Mucosa of stomach (tissue), 1 donor: ENCODE data around the gene DAO.

Experiments
- H3K27me3 ChIP-seq: one replicate; pipeline ENCODE4 v1.7.0; 2013; ENCODE audit warnings: mild to moderate bottlenecking, low read length; ENCODE audit not compliant: control insufficient read depth, insufficient read depth
- H3K36me3 ChIP-seq: one replicate; pipeline ENCODE4 v1.7.0; 2013; ENCODE audit warnings: low read length; ENCODE audit not compliant: control insufficient read depth, insufficient read depth
- H3K4me1 ChIP-seq: one replicate; pipeline ENCODE4 v1.7.0; 2013; ENCODE audit warnings: mild to moderate bottlenecking, low read length; ENCODE audit not compliant: control insufficient read depth, insufficient read depth
- H3K4me3 ChIP-seq: one replicate; pipeline ENCODE4 v1.7.0; 2013; ENCODE audit warnings: low read length
- H3K9ac ChIP-seq: one replicate; pipeline ENCODE4 v1.7.0; 2013; ENCODE audit warnings: mild to moderate bottlenecking, low read length, moderate library complexity
- H3K9me3 ChIP-seq: one replicate; pipeline ENCODE4 v1.7.0; 2013; ENCODE audit warnings: mild to moderate bottlenecking, low read length, moderate library complexity; ENCODE audit not compliant: control insufficient read depth
- donor health status: Pancreatic carcinoma.

The DAO gene

DNA sequence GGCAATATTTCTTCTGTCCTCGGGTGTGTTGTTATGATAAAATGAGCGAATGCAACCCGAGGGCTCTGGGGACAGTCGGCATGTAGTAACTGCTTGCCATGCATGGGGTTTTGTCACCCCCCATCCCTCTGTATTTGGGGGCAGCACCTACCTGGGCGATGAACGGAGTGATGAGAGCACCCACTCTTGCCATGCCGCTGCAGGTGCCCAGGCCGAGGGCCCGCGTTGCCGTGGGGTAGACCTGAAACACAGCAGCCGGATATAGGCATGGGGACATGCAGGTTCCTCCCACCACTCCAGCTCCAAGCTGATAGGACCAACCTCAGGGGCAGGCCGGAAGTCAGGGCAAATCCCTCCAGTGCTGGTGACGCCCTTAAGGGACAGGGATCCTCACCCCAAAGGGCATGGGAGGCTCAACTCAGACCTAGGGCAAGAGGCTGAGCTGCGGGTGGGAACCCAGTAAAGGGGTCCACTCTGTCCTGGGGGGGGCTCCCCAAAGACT lies 35.8 kb downstream of the DAO start:
- Histone ChIP-seq H3K36me3 (no peaks in the 10 kb centered on the region), H3K4me3 (no peak overlapping the region), H3K4me1 (no peaks in the 10 kb centered on the region), H3K27me3 (no peaks in the 10 kb centered on the region), H3K9ac (no peak overlapping the region), H3K9me3 (no peaks in the 10 kb centered on the region)

DNA sequence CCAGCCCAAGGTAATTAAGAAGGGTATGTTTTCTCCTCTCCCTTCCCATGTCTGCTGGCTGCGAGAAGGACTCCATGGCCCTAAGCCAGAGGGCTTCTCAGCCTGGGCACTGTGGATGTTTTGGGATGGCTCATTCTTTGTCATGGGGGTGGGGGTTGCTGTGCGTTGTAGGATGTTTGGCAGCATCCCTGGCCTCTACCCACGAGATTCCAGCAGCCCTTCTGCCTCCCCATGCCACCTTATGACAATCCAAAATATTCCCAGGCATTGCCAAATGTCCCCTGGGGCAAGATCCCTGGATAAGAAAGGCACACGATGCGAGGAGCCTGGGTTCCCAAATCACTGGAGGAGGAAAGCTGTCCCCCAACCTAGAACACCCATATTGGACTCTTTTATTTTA lies 36.4 kb downstream of the DAO start:
- no peaks in the 10 kb centered on the region for H3K4me1 ChIP-seq
- no peaks in the 10 kb centered on the region for H3K36me3 ChIP-seq
- no peaks in the 10 kb centered on the region for H3K27me3 ChIP-seq
- no peak overlapping the region for H3K4me3 ChIP-seq
- no peak overlapping the region for H3K9ac ChIP-seq
- no peaks in the 10 kb centered on the region for H3K9me3 ChIP-seq

DNA sequence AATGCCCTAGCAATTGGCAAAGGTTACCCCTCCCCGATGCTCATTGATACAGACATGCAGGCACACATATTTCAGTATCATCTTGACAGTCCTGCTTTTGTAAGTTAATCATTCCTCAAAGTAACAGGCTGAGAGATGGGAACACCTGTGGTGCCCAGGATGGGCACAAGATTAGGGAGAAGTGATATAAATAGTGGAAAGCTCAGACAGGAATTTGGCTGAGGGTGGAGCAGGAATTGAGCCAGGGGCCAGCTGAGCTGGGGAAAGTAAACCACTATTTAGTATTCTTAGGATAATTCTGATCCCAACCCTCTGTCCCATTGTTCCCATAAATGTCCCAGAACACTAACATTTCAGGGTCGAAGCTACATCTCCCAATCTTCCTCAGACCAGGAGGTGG lies 38.3 kb downstream of the DAO start:
- H3K9me3 ChIP-seq = peaks cover 5% of the 10 kb centered on the region
- H3K9ac ChIP-seq = no peak overlapping the region
- H3K36me3 ChIP-seq = no peaks in the 10 kb centered on the region
- peaks cover 12% of the 10 kb centered on the region for H3K4me1 ChIP-seq
- H3K4me3 ChIP-seq = no peak overlapping the region
- H3K27me3 ChIP-seq = no peaks in the 10 kb centered on the region

- Histone ChIP-seq H3K4me1 (peaks cover 12% of the 10 kb centered on the region), H3K27me3 (no peaks in the 10 kb centered on the region), H3K4me3 (no peak overlapping the region), H3K9ac (no peak overlapping the region), H3K9me3 (peaks cover 5% of the 10 kb centered on the region), H3K36me3 (no peaks in the 10 kb centered on the region)
Observed at GRCh38 chr12:108918960-108919642, 39.2 kb downstream of the DAO start.

DNA sequence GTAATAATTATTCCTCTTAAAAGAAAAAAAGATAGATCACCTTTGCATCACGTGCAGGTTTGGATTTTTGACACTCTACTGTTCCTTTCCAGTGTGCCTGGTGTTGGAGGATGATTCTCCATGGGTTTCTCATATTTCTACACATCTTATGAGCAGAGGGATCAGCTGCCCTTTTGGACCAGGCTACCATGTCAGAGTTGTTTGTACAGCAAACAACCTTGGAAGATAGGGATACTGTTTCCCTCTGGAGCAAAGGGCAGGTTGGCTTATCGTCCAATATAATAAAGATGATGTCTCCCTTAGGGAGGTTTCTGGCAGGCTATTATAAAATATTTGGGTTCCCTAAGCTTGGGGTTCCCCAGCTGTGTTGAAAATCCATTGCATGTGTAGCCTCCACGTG lies 42.1 kb downstream of the DAO start:
- H3K27me3 ChIP-seq = no peaks in the 10 kb centered on the region
- H3K4me1 ChIP-seq = peaks cover 12% of the 10 kb centered on the region
- H3K9ac ChIP-seq = no peak overlapping the region
- no peak overlapping the region for H3K4me3 ChIP-seq
- H3K36me3 ChIP-seq = no peaks in the 10 kb centered on the region
- H3K9me3 ChIP-seq = peaks cover 5% of the 10 kb centered on the region

DNA sequence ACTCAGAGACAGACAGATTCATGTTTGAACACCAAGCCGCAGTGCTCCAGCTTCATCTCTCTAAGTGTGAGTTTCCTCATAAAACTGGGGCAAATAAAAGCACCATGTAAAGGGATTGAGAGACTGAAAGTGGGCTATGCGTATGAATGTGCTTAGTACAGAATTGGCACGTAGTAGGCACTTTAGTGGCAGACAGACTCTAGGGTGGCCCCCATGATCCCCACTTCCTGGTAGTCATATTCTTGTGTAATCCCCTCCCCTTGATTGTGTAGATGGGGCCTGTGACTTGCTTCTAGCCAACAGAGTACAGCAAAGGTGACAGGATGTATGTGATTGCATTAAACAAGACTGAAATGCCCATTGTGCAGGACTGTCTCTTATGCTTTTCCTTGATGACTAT lies 43.0 kb downstream of the DAO start:
- no peak overlapping the region for H3K4me3 ChIP-seq
- H3K9me3 ChIP-seq = peaks cover 5% of the 10 kb centered on the region
- H3K9ac ChIP-seq = no peak overlapping the region

DNA sequence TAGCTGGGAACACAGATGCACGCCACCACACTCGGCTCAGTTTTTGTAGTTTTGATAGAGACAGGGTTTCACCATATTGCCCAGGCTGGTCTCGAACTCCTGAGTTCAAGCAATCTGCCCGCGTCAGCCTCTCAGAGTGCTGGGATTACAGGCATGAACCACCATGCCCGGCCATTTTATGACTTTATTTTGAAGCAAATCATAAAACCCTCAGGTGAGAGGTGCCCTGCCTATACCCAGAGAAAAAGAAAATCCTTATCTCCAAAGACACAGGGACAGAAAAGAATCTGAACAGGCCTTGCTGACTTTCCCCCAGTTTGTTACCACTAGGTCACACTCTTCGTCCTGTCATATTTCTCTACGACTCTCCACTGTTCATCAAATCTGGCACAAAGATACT lies 48.8 kb downstream of the DAO start:
- Histone ChIP-seq H3K4me3 (no peak overlapping the region), H3K9me3 (no peaks in the 10 kb centered on the region), H3K9ac (no peak overlapping the region), H3K27me3 (no peaks in the 10 kb centered on the region), H3K36me3 (no peaks in the 10 kb centered on the region), H3K4me1 (peaks cover 13% of the 10 kb centered on the region)

More for the DNA sequence above, 43.0 kb downstream of the DAO start:
- no peaks in the 10 kb centered on the region for H3K36me3 ChIP-seq
- no peaks in the 10 kb centered on the region for H3K27me3 ChIP-seq
- peaks cover 12% of the 10 kb centered on the region for H3K4me1 ChIP-seq

GRCh38 chr12:108930155-108930554 lies 50.3 kb downstream of the DAO start:
- H3K27me3 ChIP-seq = no peaks in the 10 kb centered on the region

GRCh38 chr12:108930756-108931155 lies 50.9 kb downstream of the DAO start:
- Histone ChIP-seq H3K9ac (no peak overlapping the region), H3K27me3 (no peaks in the 10 kb centered on the region), H3K9me3 (no peaks in the 10 kb centered on the region), H3K36me3 (no peaks in the 10 kb centered on the region), H3K4me3 (no peak overlapping the region), H3K4me1 (peaks cover 13% of the 10 kb centered on the region)

More at GRCh38 chr12:108930155-108930554, 50.3 kb downstream of the DAO start:
- no peak overlapping the region for H3K4me3 ChIP-seq
- no peaks in the 10 kb centered on the region for H3K36me3 ChIP-seq
- no peaks in the 10 kb centered on the region for H3K9me3 ChIP-seq
- no peak overlapping the region for H3K9ac ChIP-seq
- H3K4me1 ChIP-seq = peaks cover 13% of the 10 kb centered on the region

- Histone ChIP-seq H3K4me1 (peaks cover 13% of the 10 kb centered on the region), H3K4me3 (no peak overlapping the region), H3K27me3 (no peaks in the 10 kb centered on the region), H3K36me3 (no peaks in the 10 kb centered on the region), H3K9ac (no peak overlapping the region), H3K9me3 (no peaks in the 10 kb centered on the region)
Observed at GRCh38 chr12:108933949-108934348, 54.1 kb downstream of the DAO start.

DNA sequence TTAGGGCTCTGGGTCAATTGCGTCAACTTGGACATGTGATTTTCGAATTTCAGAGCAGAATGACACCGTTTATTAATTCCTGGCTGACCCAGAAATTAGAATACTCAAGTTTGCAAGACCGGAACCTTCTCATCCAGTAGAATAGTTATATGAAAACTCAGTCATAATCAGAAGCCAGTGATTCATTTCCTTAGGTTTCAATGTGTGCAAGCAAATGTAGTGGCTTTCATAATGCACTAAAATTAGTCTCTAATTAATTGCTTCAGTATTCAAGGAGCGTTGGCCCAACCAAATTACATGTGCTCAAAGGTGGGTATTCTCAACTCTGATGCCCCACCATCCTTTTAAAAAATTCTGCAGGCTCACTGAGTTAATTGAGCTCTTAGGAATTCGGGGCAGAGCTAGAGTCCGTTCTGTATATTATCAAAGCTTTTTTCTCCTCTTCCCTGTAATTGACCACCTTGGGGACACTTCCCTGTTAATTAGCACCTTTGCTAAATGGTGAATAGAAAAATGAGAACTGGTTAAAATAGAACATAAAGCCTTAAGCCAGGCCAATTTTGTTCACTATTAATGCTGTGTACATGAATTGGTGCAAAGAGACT lies 55.4 kb downstream of the DAO start:
- no peaks in the 10 kb centered on the region for H3K27me3 ChIP-seq
- no peak overlapping the region for H3K4me3 ChIP-seq
- no peaks in the 10 kb centered on the region for H3K36me3 ChIP-seq
- H3K9me3 ChIP-seq = no peaks in the 10 kb centered on the region
- H3K4me1 ChIP-seq = peaks cover 5% of the 10 kb centered on the region
- no peak overlapping the region for H3K9ac ChIP-seq

GRCh38 chr12:108938247-108938924 lies 58.5 kb downstream of the DAO start:
- H3K4me1 ChIP-seq = no peaks in the 10 kb centered on the region
- no peaks in the 10 kb centered on the region for H3K27me3 ChIP-seq
- H3K9me3 ChIP-seq = no peaks in the 10 kb centered on the region
- H3K9ac ChIP-seq = no peak overlapping the region
- no peaks in the 10 kb centered on the region for H3K36me3 ChIP-seq
- no peak overlapping the region for H3K4me3 ChIP-seq
